ENCODE measurements around the gene DNM3.

DNM3 gene

GRCh38 chr1:172390301-172390682 lies 549.0 kb downstream of the DNM3 start:
- Histone ChIP-seq H3K27ac (ENCODE audit: low read depth, low read length) (no peak overlapping the region), H3F3A (ENCODE audit: control insufficient read depth, insufficient read depth) (no peaks in the 10 kb centered on the region), H3K4me2 (ENCODE audit: low read length) (peak overlapping the region; percentile 43; the same call in 1 of the 2 replicates), H4K20me1 (ENCODE audit: control insufficient read depth, insufficient read depth, low read depth, low read length) (no peaks in the 10 kb centered on the region), H3K9me3 (ENCODE audit: control insufficient read depth, insufficient read depth, low read length) (no peaks in the 10 kb centered on the region), H3K9me2 (replicated peaks; ENCODE audit: control insufficient read depth, low read length) (no peaks in the 10 kb centered on the region), H3K36me3 (ENCODE audit: control insufficient read depth, low read length) (no peaks in the 10 kb centered on the region), H3K27me3 (ENCODE audit: control insufficient read depth, low read length) (no peaks in the 10 kb centered on the region), H3K4me1 (ENCODE audit: control insufficient read depth, low read length) (peaks cover 40% of the 10 kb centered on the region), H3K4me3 (ENCODE audit: low read length) (0 out of 2 replicates have a peak overlapping the region, but pooled peaks have one; percentile 23), H3K79me2 (ENCODE audit: control insufficient read depth, low read length) (no peaks in the 10 kb centered on the region)
- TF ChIP-seq CTCF (IDR thresholded peaks at IDR 0.05; ENCODE audit: low read depth, low read length, poor library complexity, severe bottlenecking) (no peak), EZH2phosphoT487 (IDR thresholded peaks at IDR 0.05; ENCODE audit: borderline replicate concordance, low read length) (no peak)

GRCh38 chr1:172390683-172391551 lies 549.6 kb downstream of the DNM3 start:
- Histone ChIP-seq H3K79me2 (ENCODE audit: control insufficient read depth, low read length) (no peaks in the 10 kb centered on the region), H3K36me3 (ENCODE audit: control insufficient read depth, low read length) (no peaks in the 10 kb centered on the region), H4K20me1 (ENCODE audit: control insufficient read depth, insufficient read depth, low read depth, low read length) (no peaks in the 10 kb centered on the region), H3F3A (ENCODE audit: control insufficient read depth, insufficient read depth) (no peaks in the 10 kb centered on the region), H3K27me3 (ENCODE audit: control insufficient read depth, low read length) (no peaks in the 10 kb centered on the region), H3K4me1 (ENCODE audit: control insufficient read depth, low read length) (peaks cover 40% of the 10 kb centered on the region), H3K27ac (ENCODE audit: low read depth, low read length) (no peak overlapping the region), H3K9me3 (ENCODE audit: control insufficient read depth, insufficient read depth, low read length) (no peaks in the 10 kb centered on the region), H3K9me2 (replicated peaks; ENCODE audit: control insufficient read depth, low read length) (no peaks in the 10 kb centered on the region), H3K4me3 (ENCODE audit: low read length) (peak overlapping the region; percentile 23), H3K4me2 (ENCODE audit: low read length) (peak overlapping the region; percentile 43)
- no peak for TF ChIP-seq EZH2phosphoT487 (IDR thresholded peaks at IDR 0.05; ENCODE audit: borderline replicate concordance, low read length)

- Histone ChIP-seq H3K4me2 (ENCODE audit: low read length) (no peak overlapping the region), H3K27ac (ENCODE audit: low read depth, low read length) (no peak overlapping the region), H3K27me3 (ENCODE audit: control insufficient read depth, low read length) (no peaks in the 10 kb centered on the region), H3F3A (ENCODE audit: control insufficient read depth, insufficient read depth) (no peaks in the 10 kb centered on the region), H3K9me3 (ENCODE audit: control insufficient read depth, insufficient read depth, low read length) (no peaks in the 10 kb centered on the region), H3K9me2 (replicated peaks; ENCODE audit: control insufficient read depth, low read length) (no peaks in the 10 kb centered on the region), H3K36me3 (ENCODE audit: control insufficient read depth, low read length) (no peaks in the 10 kb centered on the region), H3K79me2 (ENCODE audit: control insufficient read depth, low read length) (no peaks in the 10 kb centered on the region), H3K4me1 (ENCODE audit: control insufficient read depth, low read length) (peaks cover 40% of the 10 kb centered on the region), H4K20me1 (ENCODE audit: control insufficient read depth, insufficient read depth, low read depth, low read length) (no peaks in the 10 kb centered on the region), H3K4me3 (ENCODE audit: low read length) (no peak overlapping the region)
- TF ChIP-seq EZH2phosphoT487 (IDR thresholded peaks at IDR 0.05; ENCODE audit: borderline replicate concordance, low read length), result no peak
- no peak for TF ChIP-seq CTCF (IDR thresholded peaks at IDR 0.05; ENCODE audit: low read depth, low read length, poor library complexity, severe bottlenecking)
Measured at GRCh38 chr1:172391976-172392375, 550.7 kb downstream of the DNM3 start.

GRCh38 chr1:172393354-172393753 lies 552.1 kb downstream of the DNM3 start:
- H3K27me3 ChIP-seq (ENCODE audit: control insufficient read depth, low read length), result no peaks in the 10 kb centered on the region
- no peaks in the 10 kb centered on the region for H4K20me1 ChIP-seq (ENCODE audit: control insufficient read depth, insufficient read depth, low read depth, low read length)
- no peaks in the 10 kb centered on the region for H3K9me3 ChIP-seq (ENCODE audit: control insufficient read depth, insufficient read depth, low read length)
- no peak overlapping the region for H3K27ac ChIP-seq (ENCODE audit: low read depth, low read length)
- H3F3A ChIP-seq (ENCODE audit: control insufficient read depth, insufficient read depth), result no peaks in the 10 kb centered on the region
- no peaks in the 10 kb centered on the region for H3K79me2 ChIP-seq (ENCODE audit: control insufficient read depth, low read length)
- no peaks in the 10 kb centered on the region for H3K36me3 ChIP-seq (ENCODE audit: control insufficient read depth, low read length)
- H3K4me1 ChIP-seq (ENCODE audit: control insufficient read depth, low read length), result peaks cover 40% of the 10 kb centered on the region
- peak overlapping the region; percentile 48 for H3K4me2 ChIP-seq (ENCODE audit: low read length)
- TF ChIP-seq CTCF (IDR thresholded peaks at IDR 0.05; ENCODE audit: low read depth, low read length, poor library complexity, severe bottlenecking) (no peak), EZH2phosphoT487 (IDR thresholded peaks at IDR 0.05; ENCODE audit: borderline replicate concordance, low read length) (no peak)
- H3K9me2 ChIP-seq (replicated peaks; ENCODE audit: control insufficient read depth, low read length), result no peaks in the 10 kb centered on the region
- peak overlapping the region; percentile 39 for H3K4me3 ChIP-seq (ENCODE audit: low read length)

Data from DOHH2 (cell line).